Prostate gland (tissue), 2 donors: ENCODE data around the gene TBL1X. TPM values are rescaled to one million over a fixed set of nuclear protein-coding genes. Genes with fewer than 3 reads are reported as not detected.

ENCODE experiments used
- DNase-seq: peaks from one replicate; pipeline ENCODE4 v3.0.0-alpha.2; 2019; ENCODE audit warnings: low spot score
- H3K27ac ChIP-seq, 2 donors: fragments of 200-600 bp; sonication (generic); 2 replicates each; pipeline ENCODE4 v1.5.1; 2017 to 2019
- H3K27me3 ChIP-seq: fragments of 200-600 bp; sonication (generic); replicated peaks from 2 replicates; pipeline ENCODE4 v1.5.1; 2019; ENCODE audit not compliant: insufficient read depth
- H3K36me3 ChIP-seq, 2 donors: fragments of 200-600 bp; sonication (generic); 1 replicate in 1 of 2; 2 replicates in 1 of 2; pipeline versions ENCODE4 v1.5.1 to v1.8.1; 2017 to 2019
- H3K4me1 ChIP-seq: fragments of 200-600 bp; sonication (generic); replicated peaks from 2 replicates; pipeline ENCODE4 v1.5.1; 2019
- H3K4me3 ChIP-seq, 2 donors: fragments of 200-600 bp; sonication (generic); 2 replicates each; pipeline ENCODE4 v1.5.1; 2017 to 2019
- H3K9me3 ChIP-seq: fragments of 200-600 bp; sonication (generic); 2 replicates; pipeline ENCODE4 v1.5.1; 2017
- POLR2A ChIP-seq: fragments of 450-650 bp; IDR thresholded peaks from one replicate; pipeline ENCODE4 v1.6.1; 2016; ENCODE audit warnings: antibody characterized with exemption, mild to moderate bottlenecking
- POLR2AphosphoS5 ChIP-seq: sonication (generic); formaldehyde crosslinking; IDR thresholded peaks from one replicate; pipeline ENCODE4 v1.6.1; 2017; ENCODE audit warnings: antibody characterized with exemption
- WGBS: methylation state at CpG from one replicate; pipeline ENCODE4 v1.1.5; 2018; 5-methylcytosine and 5-hydroxymethylcytosine counted together
- intact Hi-C: fragments of 100-400 bp; cut with DNase I; formaldehyde crosslinking; loops from one replicate; pipeline ENCODE4 v1.14.2; 2022
- total RNA-seq, 2 donors: library from RNA; depleted of rRNA; stranded (reverse); fragments of >200 nt; gene quantifications; one replicate each; pipeline ENCODE4 v1.1.0, GENCODE V29; 2016
- TF ChIP-seq, protein P1 (sequence below), 4 experiments: fragments of 200-600 bp in 2 of 4; fragments of 450-650 bp in 2 of 4; sonication (generic) in 2 of 4; IDR thresholded peaks; 1 replicate in 3 of 4; 2 replicates in 1 of 4; pipeline ENCODE4 v1.5.1; 2016 to 2019; ENCODE audit warnings: antibody characterized with exemption in 4 of 4, mild to moderate bottlenecking in 2 of 4, moderate library complexity in 2 of 4

Gene TBL1X
- total RNA-seq, 2 donors from 2014 or later: 23.2 to 76.9 TPM

DNA sequence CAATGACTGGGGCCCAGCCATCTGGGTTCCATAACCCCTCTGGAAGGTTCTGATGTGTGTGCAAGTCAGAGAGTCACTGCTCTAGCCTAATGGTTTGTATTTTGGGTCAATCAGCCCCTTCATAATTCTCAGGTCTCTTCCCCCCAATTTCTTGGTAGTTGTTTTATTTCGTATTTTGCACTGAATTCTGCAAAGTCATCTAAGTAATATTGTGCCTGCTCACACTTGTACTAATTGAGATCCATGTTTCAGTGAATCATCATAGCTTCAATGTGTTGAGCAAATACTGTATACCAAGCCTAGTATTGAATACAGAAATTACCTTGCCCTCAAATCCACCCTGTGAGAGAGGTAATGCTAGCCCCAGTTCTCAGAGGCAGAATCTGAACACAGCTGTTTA lies 28.0 kb upstream of the TBL1X start:
- H3K4me1 ChIP-seq: no peaks in the 10 kb centered on the region
- no peak for DNase-seq
- 90% methylated on average over 1 of the region's 1 CpG for WGBS
- TF ChIP-seq POLR2AphosphoS5 (no peak), POLR2A (no peak)
- TF ChIP-seq, protein P1, sequence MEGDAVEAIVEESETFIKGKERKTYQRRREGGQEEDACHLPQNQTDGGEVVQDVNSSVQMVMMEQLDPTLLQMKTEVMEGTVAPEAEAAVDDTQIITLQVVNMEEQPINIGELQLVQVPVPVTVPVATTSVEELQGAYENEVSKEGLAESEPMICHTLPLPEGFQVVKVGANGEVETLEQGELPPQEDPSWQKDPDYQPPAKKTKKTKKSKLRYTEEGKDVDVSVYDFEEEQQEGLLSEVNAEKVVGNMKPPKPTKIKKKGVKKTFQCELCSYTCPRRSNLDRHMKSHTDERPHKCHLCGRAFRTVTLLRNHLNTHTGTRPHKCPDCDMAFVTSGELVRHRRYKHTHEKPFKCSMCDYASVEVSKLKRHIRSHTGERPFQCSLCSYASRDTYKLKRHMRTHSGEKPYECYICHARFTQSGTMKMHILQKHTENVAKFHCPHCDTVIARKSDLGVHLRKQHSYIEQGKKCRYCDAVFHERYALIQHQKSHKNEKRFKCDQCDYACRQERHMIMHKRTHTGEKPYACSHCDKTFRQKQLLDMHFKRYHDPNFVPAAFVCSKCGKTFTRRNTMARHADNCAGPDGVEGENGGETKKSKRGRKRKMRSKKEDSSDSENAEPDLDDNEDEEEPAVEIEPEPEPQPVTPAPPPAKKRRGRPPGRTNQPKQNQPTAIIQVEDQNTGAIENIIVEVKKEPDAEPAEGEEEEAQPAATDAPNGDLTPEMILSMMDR (IDR thresholded peaks at IDR 0.05): no peak
- no peaks in the 10 kb centered on the region for H3K9me3 ChIP-seq
- H3K36me3 ChIP-seq: no peaks in the 10 kb centered on the region
- no peaks in the 10 kb centered on the region for H3K27me3 ChIP-seq
- no peak overlapping the region for H3K27ac ChIP-seq
- no peak overlapping the region for H3K4me3 ChIP-seq
- intact Hi-C loops: no loop called here

DNA sequence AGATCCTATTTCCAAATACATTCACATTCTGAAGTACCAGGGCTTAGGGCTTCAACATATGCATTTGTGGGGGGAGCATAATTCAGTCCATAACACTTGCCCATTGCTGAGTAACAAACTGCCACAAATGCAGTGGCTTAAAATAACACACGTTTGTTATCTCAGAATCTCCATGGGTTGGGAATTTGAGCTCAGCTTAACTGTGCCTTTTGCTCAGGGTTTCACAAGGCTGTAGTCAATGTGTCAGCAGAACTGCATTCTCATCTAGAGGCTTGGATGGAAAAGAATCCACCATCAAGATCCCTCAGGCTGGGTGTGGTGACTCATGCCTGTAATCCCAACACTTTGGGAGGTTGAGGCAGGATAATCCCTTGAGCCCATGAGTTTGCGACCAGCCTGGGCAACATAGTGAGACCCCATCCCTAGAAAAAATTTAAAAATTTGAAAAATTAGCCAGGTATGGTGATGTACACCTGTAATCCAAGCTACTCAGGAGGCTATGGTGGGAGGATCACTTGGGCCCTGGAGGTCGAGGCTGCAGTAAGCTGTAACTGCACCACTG lies 25.8 kb upstream of the TBL1X start:
- intact Hi-C loops: no loop called here

DNA sequence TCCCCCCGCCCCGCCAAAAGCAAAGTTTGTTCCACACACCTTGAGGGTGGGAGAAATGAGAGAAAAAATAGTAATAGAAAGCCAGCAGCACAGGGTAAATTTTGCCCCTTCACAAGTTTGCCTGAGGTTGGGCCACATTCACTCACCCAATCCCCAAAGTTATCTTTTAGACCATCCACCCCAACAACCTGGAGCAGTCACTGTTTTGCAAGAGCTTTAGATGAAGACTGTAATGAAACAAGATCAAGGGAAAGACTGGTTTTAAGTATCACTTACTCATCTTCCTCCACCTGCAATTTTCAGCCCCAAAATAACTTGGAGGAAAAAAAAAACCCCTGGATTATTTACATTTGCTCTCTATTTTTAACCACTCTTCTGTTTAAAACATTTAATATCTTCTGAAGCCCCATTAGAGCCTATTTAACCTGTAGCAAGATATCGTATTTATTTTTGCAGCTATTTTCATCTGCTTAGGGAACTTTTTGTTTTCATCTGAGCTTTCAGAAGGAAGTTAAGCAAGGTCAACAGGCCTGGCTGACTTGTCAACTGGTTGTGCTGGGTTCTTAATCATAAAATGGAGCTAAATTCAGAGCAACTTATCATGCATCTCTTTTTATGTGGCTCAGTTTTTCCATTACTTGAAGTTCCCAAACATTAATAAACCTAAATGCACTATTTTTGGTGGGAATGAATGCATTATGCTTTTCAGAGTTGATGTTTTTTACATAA lies 24.6 kb upstream of the TBL1X start:
- Histone ChIP-seq H3K4me1 (no peaks in the 10 kb centered on the region), H3K27me3 (no peaks in the 10 kb centered on the region), H3K4me3 (no peak overlapping the region), H3K9me3 (no peaks in the 10 kb centered on the region), H3K36me3 (no peaks in the 10 kb centered on the region), H3K27ac (no peak overlapping the region)
- intact Hi-C loops: no loop called here
- no peak for DNase-seq
- TF ChIP-seq, protein P1 (IDR thresholded peaks at IDR 0.05): no peak
- TF ChIP-seq POLR2A (no peak), POLR2AphosphoS5 (no peak)
- 72% methylated on average over 3 of the region's 3 CpGs for WGBS

More for the DNA sequence above, 25.8 kb upstream of the TBL1X start:
- H3K9me3 ChIP-seq: no peaks in the 10 kb centered on the region
- TF ChIP-seq, protein P1 (IDR thresholded peaks at IDR 0.05): no peak
- TF ChIP-seq POLR2AphosphoS5: no peak
- no peak for TF ChIP-seq POLR2A
- DNase-seq: no peak
- H3K4me3 ChIP-seq: no peak overlapping the region
- no peaks in the 10 kb centered on the region for H3K27me3 ChIP-seq
- H3K4me1 ChIP-seq: no peaks in the 10 kb centered on the region
- H3K27ac ChIP-seq: no peak overlapping the region
- WGBS: 77% methylated on average over 3 of the region's 3 CpGs
- H3K36me3 ChIP-seq: no peaks in the 10 kb centered on the region

DNA sequence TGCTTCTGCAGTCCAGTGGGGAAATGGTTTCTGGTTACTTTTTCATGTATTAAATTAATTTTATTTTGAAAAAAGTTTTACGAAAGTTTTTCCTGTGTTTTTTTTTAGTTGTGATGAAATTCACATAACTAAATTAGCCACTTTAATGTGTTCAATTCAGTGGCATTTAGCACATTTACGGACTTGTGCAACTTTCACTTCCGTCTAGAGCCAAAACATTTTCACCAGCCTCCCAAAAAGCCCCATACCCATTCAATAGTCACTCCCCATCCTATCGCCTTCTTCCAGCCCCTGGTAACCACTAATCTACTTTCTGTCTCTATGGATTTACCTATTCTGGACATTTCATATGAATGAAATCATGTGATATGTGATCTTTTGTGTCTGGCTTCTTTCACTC lies 22.8 kb upstream of the TBL1X start:
- H3K9me3 ChIP-seq: no peaks in the 10 kb centered on the region
- no peaks in the 10 kb centered on the region for H3K4me1 ChIP-seq
- WGBS: 96% methylated on average over 4 of the region's 4 CpGs
- H3K4me3 ChIP-seq: no peak overlapping the region
- no peaks in the 10 kb centered on the region for H3K27me3 ChIP-seq
- H3K36me3 ChIP-seq: no peaks in the 10 kb centered on the region
- no peak for DNase-seq
- TF ChIP-seq, protein P1 (IDR thresholded peaks at IDR 0.05): no peak
- TF ChIP-seq POLR2A: no peak
- no peak for TF ChIP-seq POLR2AphosphoS5
- intact Hi-C loops: no loop called here
- no peak overlapping the region for H3K27ac ChIP-seq

DNA sequence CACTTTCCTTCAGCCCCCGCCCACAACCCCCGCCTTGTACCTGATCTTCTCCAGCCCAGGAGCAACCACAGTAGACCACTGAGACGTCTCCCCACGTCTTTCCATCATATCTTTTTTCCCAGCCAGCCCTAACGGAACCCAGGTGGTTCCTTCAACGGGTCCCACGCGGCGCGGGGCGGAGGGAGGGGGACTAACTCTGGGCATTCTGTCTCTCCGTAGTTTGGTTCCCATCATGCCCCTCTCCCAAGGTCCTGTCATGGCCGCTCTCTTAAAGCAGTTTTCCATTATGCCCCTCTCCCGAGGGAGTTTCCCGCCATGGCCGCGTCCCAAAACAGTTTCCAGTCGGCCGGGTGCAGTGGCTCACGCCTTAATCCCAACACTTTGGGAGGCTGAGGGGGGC lies 21.5 kb upstream of the TBL1X start:
- H3K4me1 ChIP-seq: no peaks in the 10 kb centered on the region
- TF ChIP-seq POLR2A (no peak), POLR2AphosphoS5 (no peak)
- TF ChIP-seq, protein P1 (IDR thresholded peaks at IDR 0.05): no peak
- no peaks in the 10 kb centered on the region for H3K9me3 ChIP-seq
- H3K4me3 ChIP-seq: no peak overlapping the region
- no peaks in the 10 kb centered on the region for H3K27me3 ChIP-seq
- H3K27ac ChIP-seq: no peak overlapping the region
- no peak for DNase-seq
- intact Hi-C loops: no loop called here
- WGBS: 96% methylated on average over 20 of the region's 20 CpGs
- no peaks in the 10 kb centered on the region for H3K36me3 ChIP-seq
